Kidney tubule cell (primary cell): ENCODE results near the gene EPHA2.
"Not testable (repeated sequence)": the region's sequence is repeated elsewhere in the genome, so short reads cannot be mapped to it uniquely, and the experiment has no call there.

Experiments used
- DNase-seq: peaks from one replicate; pipeline ENCODE4 v3.0.0-alpha.2; 2018; ENCODE audit warnings: low spot score

EPHA2 gene

GRCh38 chr1:16183765-16184556 is 28.1 kb upstream of the EPHA2 start:
- no peak for DNase-seq

- DNase-seq, result peak; percentile 60
Observed at GRCh38 chr1:16183179-16183578, 27.3 kb upstream of the EPHA2 start.

DNA sequence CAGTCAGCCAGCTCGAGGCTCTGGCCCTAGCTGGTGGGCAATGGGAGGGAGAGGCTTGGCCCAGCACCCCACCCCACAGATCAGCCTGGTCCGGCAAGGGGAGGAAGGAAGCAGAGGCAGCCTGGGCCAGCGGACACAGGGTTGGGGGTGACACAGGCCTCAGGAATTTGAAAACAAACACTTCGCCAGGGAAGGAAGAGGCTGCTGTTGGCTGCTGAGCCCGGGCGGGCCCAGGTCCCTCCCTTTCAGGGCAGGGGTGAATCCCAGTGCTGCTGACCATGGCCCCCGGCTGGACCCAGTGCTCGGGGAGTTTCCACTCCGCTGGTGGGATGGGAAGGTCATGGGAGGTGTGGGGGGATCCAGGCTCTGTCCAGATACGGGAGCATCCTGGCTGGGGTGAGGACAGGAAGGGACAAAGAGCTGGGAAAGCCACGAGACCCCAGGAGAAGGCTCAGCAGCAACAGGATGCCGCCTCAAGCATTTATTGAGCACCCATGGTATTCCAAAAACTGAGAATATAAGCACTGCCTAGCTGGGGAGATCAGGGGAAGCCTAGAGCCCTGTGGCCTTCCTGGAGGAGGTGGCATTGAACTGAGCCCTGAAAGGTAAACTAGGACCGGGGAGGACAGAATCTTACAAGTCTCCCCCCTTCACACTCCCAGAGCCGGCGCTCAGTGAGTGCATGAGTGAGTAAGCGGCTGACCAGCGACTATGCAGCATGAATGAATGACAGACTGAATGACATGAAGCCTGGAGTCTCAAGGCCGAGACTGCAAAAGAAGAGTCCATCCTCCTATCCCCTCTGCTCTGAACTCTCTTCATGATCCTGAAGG is 26.2 kb upstream of the EPHA2 start:
- peak; percentile 95 for DNase-seq

DNA sequence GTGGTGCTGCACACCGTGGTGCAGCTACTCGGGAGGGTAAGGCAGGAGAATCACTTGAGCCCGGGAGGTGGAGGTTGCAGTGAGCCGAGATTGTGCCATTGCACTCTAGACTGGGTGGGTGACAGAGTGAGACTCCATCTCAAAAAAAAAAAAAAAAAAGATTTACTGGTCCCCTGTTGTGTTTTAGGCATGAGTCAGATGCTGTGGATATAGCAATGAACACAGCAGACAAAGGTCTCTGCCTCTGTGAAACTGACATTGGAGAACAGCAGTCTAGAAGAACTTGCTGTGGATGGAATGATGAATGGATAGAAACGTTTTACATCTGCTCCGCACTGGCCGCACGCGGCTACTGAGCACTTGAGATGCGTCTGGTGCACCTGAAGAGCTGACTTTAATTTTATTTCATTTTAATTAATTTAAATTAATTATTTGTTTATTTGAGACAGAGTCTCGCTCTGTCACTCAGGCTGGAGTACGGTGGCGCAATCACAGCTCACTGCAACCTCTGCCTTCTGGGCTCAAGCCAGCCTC is 24.5 kb upstream of the EPHA2 start:
- DNase-seq, result peak; percentile 51

GRCh38 chr1:16178596-16179497 is 23.0 kb upstream of the EPHA2 start:
- peak; percentile 87 for DNase-seq

DNA sequence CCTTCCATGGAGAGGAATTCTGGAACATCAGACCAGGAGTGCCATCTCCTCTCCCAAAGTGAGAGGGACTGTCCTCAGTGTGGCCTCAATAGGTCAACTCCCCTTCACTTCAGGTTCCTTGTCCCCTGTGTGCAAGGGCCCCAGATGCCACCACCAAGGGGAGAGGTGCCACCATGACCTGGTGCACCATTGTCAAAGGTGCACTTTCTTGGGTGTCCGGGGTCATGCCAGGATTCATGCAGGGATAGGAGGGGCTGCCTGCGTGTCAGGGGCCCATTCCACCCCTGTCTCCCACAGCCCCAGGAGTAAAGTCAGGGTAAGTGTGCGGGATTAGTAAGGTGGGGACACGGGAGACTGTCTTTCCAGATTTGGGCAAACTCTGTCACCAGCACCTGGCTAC is 21.4 kb upstream of the EPHA2 start:
- no peak for DNase-seq

DNA sequence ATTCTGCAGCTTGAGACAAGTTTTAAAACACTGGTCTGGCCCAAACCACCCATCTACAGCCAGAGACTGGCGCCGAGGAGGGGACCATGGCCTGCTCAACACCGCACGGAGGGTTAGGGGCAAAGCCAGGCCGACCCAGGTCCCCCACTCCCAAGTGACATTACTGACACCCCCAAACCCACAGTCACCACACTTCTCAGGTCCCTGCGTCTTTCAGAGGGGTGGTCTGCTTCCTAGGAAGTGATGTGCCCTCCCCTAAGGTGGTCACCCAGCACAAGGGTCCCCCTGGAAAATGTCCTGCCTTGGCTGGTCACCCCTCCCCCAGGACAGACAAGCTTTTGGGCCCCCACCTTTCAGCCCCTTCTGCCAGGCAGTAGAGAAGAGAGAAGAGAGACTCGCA is 20.8 kb upstream of the EPHA2 start:
- DNase-seq, result no peak

GRCh38 chr1:16175610-16176553 is 20.0 kb upstream of the EPHA2 start:
- DNase-seq, result peak; percentile 84

- DNase-seq, result no peak
Observed at GRCh38 chr1:16174886-16175598, 19.2 kb upstream of the EPHA2 start.

DNA sequence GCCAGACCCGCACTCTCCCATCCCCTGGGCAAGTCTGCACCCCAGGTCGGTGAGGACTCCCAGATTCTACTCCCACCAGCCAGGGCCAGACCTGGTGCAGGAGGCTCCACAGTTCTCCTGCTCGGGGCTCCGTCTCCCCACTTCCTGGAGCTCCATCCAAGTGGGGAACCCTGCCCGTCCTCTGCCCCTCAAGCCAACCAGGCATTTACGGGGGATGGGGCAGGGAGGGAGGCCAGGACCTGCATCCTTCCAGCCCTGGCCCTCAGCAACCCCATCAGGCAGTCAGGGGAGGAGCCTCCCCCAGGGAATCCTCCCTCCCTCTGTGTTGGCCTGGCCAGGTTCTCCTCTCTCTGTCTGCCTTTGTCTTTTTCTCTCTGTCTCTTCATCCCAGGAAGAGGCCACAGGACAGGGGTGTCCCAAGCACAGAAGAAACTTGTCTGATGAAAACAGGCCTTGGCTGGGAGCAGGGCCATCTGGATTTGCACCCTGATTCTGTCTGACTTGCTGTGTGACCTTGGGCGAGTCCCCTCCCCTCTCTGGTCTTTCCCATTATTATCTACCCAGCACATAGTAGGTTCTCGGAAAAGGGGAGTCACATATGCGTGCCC is 18.5 kb upstream of the EPHA2 start:
- DNase-seq, result no peak

- DNase-seq, result peak; percentile 99
Observed at GRCh38 chr1:16173447-16174260, 17.8 kb upstream of the EPHA2 start.

DNA sequence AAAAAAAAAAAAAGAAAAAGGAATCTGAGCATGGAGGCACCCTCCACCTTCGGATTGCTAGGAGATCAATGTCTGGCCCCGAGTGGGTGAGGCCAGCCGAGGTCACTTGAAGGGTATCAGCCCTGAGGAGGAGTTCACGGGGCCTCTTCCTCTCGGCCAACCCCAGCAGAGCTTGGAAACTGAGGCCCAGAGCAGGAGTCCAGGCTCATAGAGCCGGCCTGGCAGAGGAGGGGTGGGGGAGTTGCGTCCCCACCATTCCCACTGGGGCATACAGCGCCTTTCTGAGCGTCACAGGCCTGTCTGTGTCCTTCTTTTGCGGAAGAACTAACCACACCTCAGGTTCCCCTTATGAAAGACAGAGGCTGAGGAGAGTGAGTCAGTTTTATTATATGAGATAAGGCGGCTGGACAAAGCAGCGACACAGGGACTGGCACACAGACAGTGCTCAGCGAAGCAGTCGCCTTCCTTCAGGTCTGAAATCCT is 17.1 kb upstream of the EPHA2 start:
- DNase-seq, result peak; percentile 87

DNA sequence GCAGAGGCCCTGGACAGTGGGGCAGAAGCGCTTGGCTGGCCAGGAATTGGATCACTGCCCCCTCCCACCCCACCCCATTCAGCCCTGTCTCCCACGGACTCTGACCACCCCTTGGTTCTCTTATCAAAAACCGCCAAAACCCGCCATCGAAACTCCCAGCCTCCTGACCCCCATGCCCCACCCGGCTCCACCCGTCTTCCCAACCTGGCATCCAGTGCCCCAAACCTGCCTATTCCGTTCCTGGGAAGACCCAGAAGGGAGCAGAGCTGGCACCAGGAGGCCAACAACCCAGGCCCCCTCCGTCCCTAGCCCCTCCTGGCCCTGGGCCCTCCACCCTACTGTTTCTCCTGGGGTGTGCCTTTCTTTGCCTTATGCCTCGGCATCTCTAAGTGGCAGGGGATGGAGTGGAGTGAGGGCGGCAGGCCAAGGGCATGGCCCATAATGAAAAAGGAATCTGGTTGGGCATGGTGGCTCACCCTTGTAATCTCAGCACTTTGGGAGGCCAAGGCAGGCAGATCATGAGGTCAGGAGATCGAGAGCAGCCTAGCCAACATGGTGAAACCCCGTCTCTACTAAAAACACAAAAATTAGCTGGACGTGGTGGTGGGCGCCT is 16.5 kb upstream of the EPHA2 start:
- DNase-seq, result no peak

DNA sequence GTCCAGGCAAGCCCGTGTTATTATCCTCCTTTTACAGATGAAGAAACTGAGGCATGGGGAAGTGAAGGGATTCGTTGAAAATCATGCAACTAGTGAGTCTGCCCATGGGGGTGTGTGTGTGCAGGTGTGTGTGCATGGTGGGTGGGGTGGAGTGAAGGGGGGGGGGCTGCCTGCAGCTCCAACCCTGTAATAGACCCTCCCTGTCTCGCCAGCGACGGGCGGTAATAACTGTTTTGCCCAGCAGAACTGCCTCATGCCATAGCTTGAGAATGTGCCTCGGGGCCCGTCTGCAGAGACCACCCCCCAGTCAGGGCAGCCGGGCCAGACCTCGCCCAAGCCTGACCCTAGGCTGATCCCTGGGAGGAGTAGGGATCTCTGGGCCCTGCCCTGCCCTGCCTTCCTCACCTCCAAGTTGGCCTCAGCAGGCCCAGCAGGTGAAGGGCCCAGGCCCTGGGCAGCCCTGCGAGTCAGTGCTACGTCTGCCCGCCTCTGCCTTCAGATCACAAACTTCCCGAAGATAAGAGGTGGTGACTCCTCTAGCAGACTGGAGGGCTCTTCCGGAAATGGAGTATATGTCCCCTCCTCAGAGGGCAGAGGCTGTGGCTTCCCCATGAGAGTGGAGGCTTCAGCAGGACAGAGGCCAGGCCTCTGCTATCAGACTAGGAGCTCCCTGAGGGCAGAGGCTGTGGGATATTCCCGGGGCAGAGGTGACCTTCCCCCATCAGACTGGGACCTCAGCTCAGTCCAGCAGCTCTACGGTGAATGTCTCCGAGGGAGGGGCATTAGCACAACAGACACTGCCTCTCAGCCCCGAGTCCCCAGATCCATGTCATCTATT is 15.7 kb upstream of the EPHA2 start:
- no peak for DNase-seq

GRCh38 chr1:16170283-16170673 is 14.4 kb upstream of the EPHA2 start:
- no peak for DNase-seq

- no peak for DNase-seq
Observed at GRCh38 chr1:16168622-16169360, 12.9 kb upstream of the EPHA2 start.

- not testable (repeated sequence) for DNase-seq
Observed at GRCh38 chr1:16168144-16168495, 12.3 kb upstream of the EPHA2 start.
